Stomach (tissue), 9 donors: Measurements from ENCODE around the gene TRAFD1. TPM values are rescaled to one million over a fixed set of nuclear protein-coding genes. Genes with fewer than 3 reads are reported as not detected.

Experiments
- DNase-seq, 2 donors: peaks; one replicate each; pipeline versions ENCODE4 v3.0.0 to v3.0.0-alpha.2; 2013 to 2019
- H3K27ac ChIP-seq, 5 donors: fragments of 200-600 bp in 4 of 5; sonication (generic) in 4 of 5; one replicate each; pipeline ENCODE4 v1.5.1; 2013 to 2019; ENCODE audit warnings: mild to moderate bottlenecking in 1 of 5, moderate library complexity in 1 of 5
- H3K27me3 ChIP-seq, 3 donors: fragments of 200-600 bp; sonication (generic); one replicate each; pipeline ENCODE4 v1.5.1; 2017 to 2019; ENCODE audit warnings: mixed run types in 1 of 3
- H3K36me3 ChIP-seq, 4 donors: fragments of 200-600 bp; sonication (generic); 1 replicate in 3 of 4; 2 replicates in 1 of 4; pipeline ENCODE4 v1.5.1; 2016 to 2019
- H3K4me1 ChIP-seq, 4 donors: fragments of 200-600 bp; sonication (generic); one replicate each; pipeline ENCODE4 v1.5.1; 2016 to 2019
- H3K4me3 ChIP-seq, 4 donors: fragments of 200-600 bp; sonication (generic) in 3 of 4; one replicate each; pipeline ENCODE4 v1.5.1; 2016 to 2019; ENCODE audit warnings: mild to moderate bottlenecking in 1 of 4
- H3K9me3 ChIP-seq, 4 donors: fragments of 200-600 bp; sonication (generic); one replicate each; pipeline ENCODE4 v1.5.1; 2016 to 2019
- CTCF ChIP-seq, 7 experiments: fragments of 450-650 bp in 4 of 7; fragments of 200-600 bp in 3 of 7; sonication (generic) in 3 of 7; IDR thresholded peaks; one replicate each; pipeline ENCODE4 v1.5.1; 2016 to 2019; ENCODE audit warnings: antibody characterized with exemption in 7 of 7, control low read depth in 2 of 7, mild to moderate bottlenecking in 1 of 7
- EP300 ChIP-seq: sonication (generic); formaldehyde crosslinking; IDR thresholded peaks from one replicate; pipeline ENCODE4 v1.6.1; 2017; ENCODE audit warnings: antibody characterized with exemption
- POLR2A ChIP-seq, 4 donors: fragments of 450-650 bp; IDR thresholded peaks; one replicate each; pipeline ENCODE4 v1.6.1; 2016; ENCODE audit warnings: antibody characterized with exemption in 4 of 4, control low read depth in 2 of 4, mild to moderate bottlenecking in 1 of 4, moderate library complexity in 1 of 4
- POLR2AphosphoS5 ChIP-seq, 3 donors: sonication (generic); formaldehyde crosslinking; IDR thresholded peaks; one replicate each; pipeline ENCODE4 v1.6.1; 2016; ENCODE audit warnings: antibody characterized with exemption in 3 of 3
- WGBS, 5 donors: extraction: QIAGEN DNeasy Blood & Tissue Kit in 3 of 5; methylation state at CpG; one replicate each; pipeline versions ENCODE4 v1.1.5 to v1.1.7; 2013 to 2018; 5-methylcytosine and 5-hydroxymethylcytosine counted together
- intact Hi-C: fragments of 100-400 bp; cut with DNase I; formaldehyde crosslinking; loops from one replicate; pipeline ENCODE4 v1.15.1; 2023; ENCODE audit warnings: low total_unique reads
- polyA plus RNA-seq, 3 donors: library from polyadenylated mRNA; stranded (reverse); fragments of 200-250 nt; gene quantifications; one replicate each; pipeline ENCODE4 v1.2.3, GENCODE V29; 2013
- small RNA-seq, 4 donors: library from RNA; depleted of rRNA; stranded (forward); fragments of <200 nt; gene quantifications; one replicate each; pipeline ENCODE3, GENCODE V24; 2016
- total RNA-seq, 5 donors: library from RNA; depleted of rRNA; stranded (reverse); fragments of >200 nt; gene quantifications; one replicate each; pipeline versions ENCODE4 v1.1.0 to v1.2.3, GENCODE V29; 2014 to 2016
- donor health status: healthy with polysubstance abuse.
- donor health status: Bipolar disorder and iron deficiency.
- donor health status: healthy.

Gene TRAFD1
- total and polyA plus RNA-seq, 8 donors: 11.3 to 49.0 (median 20.4) TPM

- intact Hi-C loops: no loop called here
- Histone ChIP-seq H3K27me3 (no peaks in the 10 kb centered on the region), H3K9me3 (no peaks in the 10 kb centered on the region), H3K4me1 (no peaks in the 10 kb centered on the region), H3K27ac (no peak overlapping the region), H3K36me3 (peaks cover 46 to 100% (median 99%) of the 10 kb centered on the region in 4 donors), H3K4me3 (no peak overlapping the region)
- TF ChIP-seq EP300: no peak
- no peak for TF ChIP-seq POLR2A (IDR thresholded peaks at IDR 0.05)
- no peak for TF ChIP-seq POLR2AphosphoS5 (IDR thresholded peaks at IDR 0.05)
- no peak for TF ChIP-seq CTCF (IDR thresholded peaks at IDR 0.05)
- 52 to 65% (median 55%) methylated on average over 4 of the region's 4 CpGs for WGBS, 5 donors
- DNase-seq: no peak
These were observed 73.8 kb downstream of the TRAFD1 start for GRCh38 chr12:112199136-112199535.

Small RNA genes lying within 50 kb of the gene (small RNA-seq; reads per million reads assigned to genes)
- 0 reads per million in 4 donors for gene RF00019

Other genes starting within 250 kb of the TRAFD1 start
- gene TMEM116, start 112.4 kb upstream of the TRAFD1 start, total RNA-seq: 10 to 100 TPM in 1 of 5 donors, 1 to 10 TPM in 3, under 1 TPM in 1; 0.58 to 20.2 (median 7.5) TPM
- 10 to 100 TPM in 2 of 3 donors, 1 to 10 TPM in 1; 4.8 to 13.0 (median 11.2) TPM for gene TMEM116, start 112.4 kb upstream of the TRAFD1 start, polyA plus RNA-seq
- gene ERP29, start 112.1 kb upstream of the TRAFD1 start, total RNA-seq: 10 to 100 TPM in 4 of 5 donors, 1 to 10 TPM in 1; 9.8 to 55.8 (median 37.7) TPM
- gene ERP29, start 112.1 kb upstream of the TRAFD1 start, polyA plus RNA-seq: 100 to 1,000 TPM; 105 to 140 (median 115) TPM
- gene NAA25, start 16.8 kb upstream of the TRAFD1 start, total RNA-seq: 10 to 100 TPM; 11.1 to 72.6 (median 57.6) TPM
- 1 to 10 TPM; 2.3 to 5.4 (median 3.2) TPM for gene NAA25, start 16.8 kb upstream of the TRAFD1 start, polyA plus RNA-seq